Caco-2 (cell line): Measurements from ENCODE around the gene S1PR2. TPM values are rescaled to one million over a fixed set of nuclear protein-coding genes. Genes with fewer than 3 reads are reported as not detected.

Experiments used
- BruUV-seq: library from RNA; stranded (reverse); fragments of 400-500 nt; replicated peaks from 2 replicates; lab custom pipeline; 2021; lab: Mats Ljungman, UMichigan
- CTCF ChIA-PET: fragments of 300-600 bp; sonication (Branson Sonifier 250); formaldehyde crosslinking; loops from one replicate; lab custom pipeline; 2022; ENCODE audit warnings: antibody characterized with exemption; lab: Charles Lee
- POLR2A ChIA-PET: fragments of 300-600 bp; sonication (Branson Sonifier 250); formaldehyde crosslinking; loops from one replicate; lab custom pipeline; 2022; ENCODE audit warnings: antibody characterized with exemption; lab: Charles Lee
- DNase-seq, 2 experiments: peaks; one replicate each; pipeline versions ENCODE4 v3.0.0 to v3.0.0-alpha.2; 2020 to 2022
- H3K27me3 ChIP-seq: replicated peaks from 2 replicates; pipeline ENCODE4 v1.6.0; 2011; ENCODE audit warnings: low read length; ENCODE audit not compliant: control insufficient read depth, insufficient read depth
- H3K36me3 ChIP-seq: 2 replicates; pipeline ENCODE4 v1.5.1; 2011; ENCODE audit warnings: low read length; ENCODE audit not compliant: control insufficient read depth, insufficient read depth
- H3K4me1 ChIP-seq: fragments of 250-450 bp; sonication (Bioruptor Pico); 2 replicates; pipeline ENCODE4 v1.5.1; 2020; ENCODE audit warnings: mild to moderate bottlenecking
- H3K4me3 ChIP-seq: 2 replicates; pipeline ENCODE4 v1.5.1; 2011; ENCODE audit warnings: low read depth, mild to moderate bottlenecking, control low read depth, low read length
- H3K9me3 ChIP-seq: fragments of 250-450 bp; sonication (Bioruptor Pico); 2 replicates; pipeline ENCODE4 v1.5.1; 2020; ENCODE audit warnings: mild to moderate bottlenecking, moderate library complexity
- H3K27ac Mint-ChIP-seq: one replicate; pipeline ENCODE4 v1.8.0; 2022; ENCODE audit warnings: mixed read lengths; ENCODE audit not compliant: unreplicated experiment
- H3K27me3 Mint-ChIP-seq: one replicate; pipeline ENCODE4 v1.8.0; 2022; ENCODE audit warnings: mixed read lengths; ENCODE audit not compliant: insufficient read depth, unreplicated experiment
- H3K36me3 Mint-ChIP-seq: one replicate; pipeline ENCODE4 v1.8.0; 2022; ENCODE audit warnings: mild to moderate bottlenecking, mixed read lengths; ENCODE audit not compliant: insufficient read depth, unreplicated experiment
- H3K4me1 Mint-ChIP-seq: one replicate; pipeline ENCODE4 v1.8.0; 2022; ENCODE audit warnings: low read depth, mixed read lengths; ENCODE audit not compliant: unreplicated experiment
- H3K4me3 Mint-ChIP-seq: one replicate; pipeline ENCODE4 v1.8.0; 2022; ENCODE audit warnings: mild to moderate bottlenecking, moderate library complexity, mixed read lengths; ENCODE audit not compliant: unreplicated experiment
- H3K9me3 Mint-ChIP-seq: one replicate; pipeline ENCODE4 v1.8.0; 2022; ENCODE audit warnings: mixed read lengths; ENCODE audit not compliant: unreplicated experiment
- CTCF ChIP-seq, 2 experiments: fragments of 200-600 bp in 1 of 2; IDR thresholded peaks; 1 replicate in 1 of 2; 2 replicates in 1 of 2; pipeline versions ENCODE4 v1.5.1 to v1.8.0; 2011 to 2022; ENCODE audit warnings: antibody characterized with exemption in 1 of 2, control low read depth in 1 of 2, inconsistent platforms in 1 of 2, low read depth in 1 of 2, low read length in 1 of 2, mild to moderate bottlenecking in 1 of 2, moderate library complexity in 1 of 2; ENCODE audit not compliant: insufficient read depth in 1 of 2, severe bottlenecking in 1 of 2, unreplicated experiment in 1 of 2
- intact Hi-C: fragments of 100-400 bp; cut with micrococcal nuclease; formaldehyde crosslinking; loops from one replicate; pipeline ENCODE4 v1.10.0; 2022; ENCODE audit not compliant: unreplicated experiment
- total RNA-seq: library from RNA; stranded (reverse); gene quantifications from 2 replicates; pipeline ENCODE4 v1.2.3, GENCODE V29; 2022

S1PR2 gene
- total RNA-seq, 1 experiment from 2014 or later, result 6.2 TPM

GRCh38 chr19:10219678-10220077, 11.5 kb downstream of the S1PR2 start:
- H3K36me3 Mint-ChIP-seq, result peaks cover 18% of the 10 kb centered on the region
- TF ChIP-seq CTCF (IDR thresholded peaks at IDR 0.05; ENCODE audit: insufficient read depth in 1 of 2, low read depth in 1 of 2, low read length in 1 of 2, severe bottlenecking in 1 of 2, unreplicated experiment in 1 of 2), result peak in 1 of 2 experiments; percentile 37
- Histone ChIP-seq H3K36me3 (no peaks in the 10 kb centered on the region), H3K9me3 (no peaks in the 10 kb centered on the region), H3K4me3 (no peak overlapping the region), H3K27me3 (no peaks in the 10 kb centered on the region), H3K4me1 (no peaks in the 10 kb centered on the region)
- no peak overlapping the region for H3K27ac Mint-ChIP-seq
- ChIA-PET CTCF (interaction anchor here (0.7 kb wide), 2 partner anchors 35 to 99 kb away, joined by 3 to 11 read pairs; no protein-coding TSS in a partner anchor), POLR2A (no interaction called here)
- no peaks in the 10 kb centered on the region for H3K4me1 Mint-ChIP-seq
- H3K4me3 Mint-ChIP-seq, result no peak overlapping the region
- BruUV-seq, result no TSS peak
- peak; percentile 31 to 44 for DNase-seq
- no peaks in the 10 kb centered on the region for H3K9me3 Mint-ChIP-seq
- intact Hi-C loops, result no loop called here
- H3K27me3 Mint-ChIP-seq, result no peaks in the 10 kb centered on the region

GRCh38 chr19:10217085-10217484, 14.0 kb downstream of the S1PR2 start:
- H3K9me3 ChIP-seq, result no peaks in the 10 kb centered on the region
- Mint-ChIP-seq H3K27me3 (no peaks in the 10 kb centered on the region), H3K4me1 (no peaks in the 10 kb centered on the region), H3K9me3 (no peaks in the 10 kb centered on the region), H3K27ac (no peak overlapping the region), H3K36me3 (peaks cover 2% of the 10 kb centered on the region), H3K4me3 (no peak overlapping the region)
- intact Hi-C loops, result no loop called here
- H3K27me3 ChIP-seq, result no peaks in the 10 kb centered on the region
- ChIA-PET POLR2A (no interaction called here), CTCF (interaction anchor here (0.6 to 0.7 kb wide), 2 partner anchors 21 to 189 kb away, joined by 4 read pairs; no protein-coding TSS in a partner anchor)
- no peak for DNase-seq
- no peaks in the 10 kb centered on the region for H3K36me3 ChIP-seq
- BruUV-seq, result no TSS peak
- no peak overlapping the region for H3K4me3 ChIP-seq
- peak in 1 of 2 experiments; percentile 15 for TF ChIP-seq CTCF (IDR thresholded peaks at IDR 0.05; ENCODE audit: insufficient read depth in 1 of 2, low read depth in 1 of 2, low read length in 1 of 2, severe bottlenecking in 1 of 2, unreplicated experiment in 1 of 2)
- H3K4me1 ChIP-seq, result no peaks in the 10 kb centered on the region

GRCh38 chr19:10214784-10215183, 16.3 kb downstream of the S1PR2 start:
- Mint-ChIP-seq H3K27me3 (no peaks in the 10 kb centered on the region), H3K36me3 (no peaks in the 10 kb centered on the region), H3K9me3 (no peaks in the 10 kb centered on the region), H3K4me1 (no peaks in the 10 kb centered on the region), H3K4me3 (no peak overlapping the region), H3K27ac (no peak overlapping the region)
- Histone ChIP-seq H3K27me3 (no peaks in the 10 kb centered on the region), H3K4me1 (no peaks in the 10 kb centered on the region), H3K9me3 (no peaks in the 10 kb centered on the region), H3K4me3 (no peak overlapping the region), H3K36me3 (no peaks in the 10 kb centered on the region)
- no peak for TF ChIP-seq CTCF (IDR thresholded peaks at IDR 0.05; ENCODE audit: insufficient read depth in 1 of 2, low read depth in 1 of 2, low read length in 1 of 2, severe bottlenecking in 1 of 2, unreplicated experiment in 1 of 2)
- BruUV-seq, result no TSS peak
- ChIA-PET POLR2A (no interaction called here), CTCF (interaction anchor here (0.7 kb wide), 1 partner anchor 215 kb away, joined by 3 read pairs; no protein-coding TSS in a partner anchor)
- intact Hi-C loops, result no loop called here
- DNase-seq, result peak in 1 of 2 experiments; percentile 18
